ENCODE results near the gene NCOA7.

- no peak for TF ChIP-seq CTCF (IDR thresholded peaks at IDR 0.05)
- no peak for TF ChIP-seq EP300 (IDR thresholded peaks at IDR 0.05)
- no peak for TF ChIP-seq POLR2AphosphoS5 (IDR thresholded peaks at IDR 0.05)
- no peak for TF ChIP-seq POLR2A (IDR thresholded peaks at IDR 0.05)
Measured at GRCh38 chr6:125867483-125867942, 76.8 kb downstream of the NCOA7 start.

Data from suprapubic skin (tissue), 4 donors.